ENCODE measurements around the gene CCDC28B. TPM values are rescaled to one million over a fixed set of nuclear protein-coding genes. Genes with fewer than 3 reads are reported as not detected.
A peak's percentile ranks its signal among the peaks of the same experiment; 100 is the strongest.

The CCDC28B gene
- total RNA-seq, 1 donor from 2014 or later: 29.7 TPM

- H3K4me3 Mint-ChIP-seq (ENCODE audit: unreplicated experiment): no peak overlapping the region
- H3K4me1 Mint-ChIP-seq (ENCODE audit: low read depth): peaks cover 36% of the 10 kb centered on the region
- peak overlapping the region; percentile 17 for H3K27ac Mint-ChIP-seq (ENCODE audit: unreplicated experiment)
- TF ChIP-seq, protein P1, sequence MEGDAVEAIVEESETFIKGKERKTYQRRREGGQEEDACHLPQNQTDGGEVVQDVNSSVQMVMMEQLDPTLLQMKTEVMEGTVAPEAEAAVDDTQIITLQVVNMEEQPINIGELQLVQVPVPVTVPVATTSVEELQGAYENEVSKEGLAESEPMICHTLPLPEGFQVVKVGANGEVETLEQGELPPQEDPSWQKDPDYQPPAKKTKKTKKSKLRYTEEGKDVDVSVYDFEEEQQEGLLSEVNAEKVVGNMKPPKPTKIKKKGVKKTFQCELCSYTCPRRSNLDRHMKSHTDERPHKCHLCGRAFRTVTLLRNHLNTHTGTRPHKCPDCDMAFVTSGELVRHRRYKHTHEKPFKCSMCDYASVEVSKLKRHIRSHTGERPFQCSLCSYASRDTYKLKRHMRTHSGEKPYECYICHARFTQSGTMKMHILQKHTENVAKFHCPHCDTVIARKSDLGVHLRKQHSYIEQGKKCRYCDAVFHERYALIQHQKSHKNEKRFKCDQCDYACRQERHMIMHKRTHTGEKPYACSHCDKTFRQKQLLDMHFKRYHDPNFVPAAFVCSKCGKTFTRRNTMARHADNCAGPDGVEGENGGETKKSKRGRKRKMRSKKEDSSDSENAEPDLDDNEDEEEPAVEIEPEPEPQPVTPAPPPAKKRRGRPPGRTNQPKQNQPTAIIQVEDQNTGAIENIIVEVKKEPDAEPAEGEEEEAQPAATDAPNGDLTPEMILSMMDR (IDR thresholded peaks at IDR 0.05): no peak
- H3K9me3 Mint-ChIP-seq (ENCODE audit: low read depth): no peaks in the 10 kb centered on the region
- peaks cover 56% of the 10 kb centered on the region for H3K36me3 Mint-ChIP-seq (ENCODE audit: low read depth)
- no peaks in the 10 kb centered on the region for H3K27me3 Mint-ChIP-seq (ENCODE audit: low read depth)
- no peak for DNase-seq (ENCODE audit: low spot score)
These were observed 4.9 kb upstream of the CCDC28B start for GRCh38 chr1:32195531-32195930.

GRCh38 chr1:32195972-32196823 lies 4.2 kb upstream of the CCDC28B start:
- DNase-seq (ENCODE audit: low spot score): no peak
- no peak overlapping the region for H3K4me3 Mint-ChIP-seq (ENCODE audit: unreplicated experiment)
- H3K27ac Mint-ChIP-seq (ENCODE audit: unreplicated experiment): peak overlapping the region; percentile 27
- no peaks in the 10 kb centered on the region for H3K9me3 Mint-ChIP-seq (ENCODE audit: low read depth)
- TF ChIP-seq, protein P1 (IDR thresholded peaks at IDR 0.05): no peak
- no peaks in the 10 kb centered on the region for H3K27me3 Mint-ChIP-seq (ENCODE audit: low read depth)
- peaks cover 53% of the 10 kb centered on the region for H3K36me3 Mint-ChIP-seq (ENCODE audit: low read depth)
- H3K4me1 Mint-ChIP-seq (ENCODE audit: low read depth): peaks cover 36% of the 10 kb centered on the region

GRCh38 chr1:32197074-32197473 lies 3.3 kb upstream of the CCDC28B start:
- H3K27ac Mint-ChIP-seq (ENCODE audit: unreplicated experiment): peak overlapping the region; percentile 54
- no peak overlapping the region for H3K4me3 Mint-ChIP-seq (ENCODE audit: unreplicated experiment)
- H3K36me3 Mint-ChIP-seq (ENCODE audit: low read depth): peaks cover 45% of the 10 kb centered on the region
- DNase-seq (ENCODE audit: low spot score): no peak
- no peaks in the 10 kb centered on the region for H3K27me3 Mint-ChIP-seq (ENCODE audit: low read depth)
- TF ChIP-seq, protein P1 (IDR thresholded peaks at IDR 0.05): no peak
- H3K9me3 Mint-ChIP-seq (ENCODE audit: low read depth): no peaks in the 10 kb centered on the region
- peaks cover 44% of the 10 kb centered on the region for H3K4me1 Mint-ChIP-seq (ENCODE audit: low read depth)

DNA sequence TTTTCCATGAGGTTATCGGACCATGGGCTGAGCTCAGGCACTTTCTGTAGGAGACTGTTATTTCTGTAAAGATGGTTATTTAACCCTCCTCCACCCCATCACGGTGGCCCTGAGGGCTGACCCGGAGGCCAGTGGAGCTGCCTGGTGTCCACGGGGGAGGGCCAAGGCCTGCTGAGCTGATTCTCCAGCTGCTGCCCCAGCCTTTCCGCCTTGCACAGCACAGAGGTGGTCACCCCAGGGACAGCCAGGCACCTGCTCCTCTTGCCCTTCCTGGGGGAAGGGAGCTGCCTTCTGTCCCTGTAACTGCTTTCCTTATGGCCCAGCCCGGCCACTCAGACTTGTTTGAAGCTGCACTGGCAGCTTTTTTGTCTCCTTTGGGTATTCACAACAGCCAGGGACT lies 2.6 kb upstream of the CCDC28B start:
- Mint-ChIP-seq H3K27ac (ENCODE audit: unreplicated experiment) (peak overlapping the region; percentile 57), H3K4me3 (ENCODE audit: unreplicated experiment) (no peak overlapping the region), H3K27me3 (ENCODE audit: low read depth) (no peaks in the 10 kb centered on the region)

GRCh38 chr1:32198237-32199042 lies 2.0 kb upstream of the CCDC28B start:
- H3K4me1 Mint-ChIP-seq (ENCODE audit: low read depth): peaks cover 48% of the 10 kb centered on the region
- peaks cover 32% of the 10 kb centered on the region for H3K36me3 Mint-ChIP-seq (ENCODE audit: low read depth)
- H3K27me3 Mint-ChIP-seq (ENCODE audit: low read depth): no peaks in the 10 kb centered on the region
- no peak overlapping the region for H3K4me3 Mint-ChIP-seq (ENCODE audit: unreplicated experiment)
- H3K9me3 Mint-ChIP-seq (ENCODE audit: low read depth): no peaks in the 10 kb centered on the region
- DNase-seq (ENCODE audit: low spot score): no peak
- TF ChIP-seq, protein P1 (IDR thresholded peaks at IDR 0.05): no peak
- peak overlapping the region; percentile 57 for H3K27ac Mint-ChIP-seq (ENCODE audit: unreplicated experiment)

More for the DNA sequence above, 2.6 kb upstream of the CCDC28B start:
- H3K36me3 Mint-ChIP-seq (ENCODE audit: low read depth): peaks cover 37% of the 10 kb centered on the region
- TF ChIP-seq, protein P1 (IDR thresholded peaks at IDR 0.05): no peak
- no peak for DNase-seq (ENCODE audit: low spot score)
- H3K9me3 Mint-ChIP-seq (ENCODE audit: low read depth): no peaks in the 10 kb centered on the region
- H3K4me1 Mint-ChIP-seq (ENCODE audit: low read depth): peaks cover 48% of the 10 kb centered on the region
